Adrenal gland (tissue), 19 donors: ENCODE results near the gene COMP. TPM values are rescaled to one million over a fixed set of nuclear protein-coding genes. Genes with fewer than 3 reads are reported as not detected.

Source experiments
- DNase-seq, 7 donors: peaks; one replicate each; pipeline ENCODE4 v3.0.0-alpha.2; 2019 to 2020
- H3K27ac ChIP-seq, 5 donors: fragments of 200-600 bp; sonication (generic) in 4 of 5; 1 replicate in 3 of 5; 2 replicates in 2 of 5; pipeline versions ENCODE4 v1.5.1 to v1.8.0; 2016 to 2020; ENCODE audit warnings: mild to moderate bottlenecking in 1 of 5
- H3K27me3 ChIP-seq: fragments of 200-600 bp; 2 replicates; pipeline ENCODE4 v1.8.0; 2021
- H3K36me3 ChIP-seq, 2 donors: fragments of 200-600 bp; replicated peaks in 1 of 2; 1 replicate in 1 of 2; 2 replicates in 1 of 2; pipeline versions ENCODE4 v1.5.1 to v1.8.0; 2018 to 2022
- H3K4me1 ChIP-seq, 2 donors: fragments of 200-600 bp; replicated peaks in 1 of 2; 1 replicate in 1 of 2; 2 replicates in 1 of 2; pipeline versions ENCODE4 v1.5.1 to v1.8.0; 2018 to 2021
- H3K4me3 ChIP-seq, 4 donors: fragments of 200-600 bp; sonication (generic) in 3 of 4; one replicate each; pipeline ENCODE4 v1.5.1; 2016 to 2018
- H3K9me3 ChIP-seq, 3 donors: fragments of 200-600 bp; sonication (generic) in 1 of 3; replicated peaks in 1 of 3; 1 replicate in 2 of 3; 2 replicates in 1 of 3; pipeline versions ENCODE4 v1.5.1 to v1.8.0; 2016 to 2021
- POLR2A ChIP-seq, 2 donors: fragments of 450-650 bp; IDR thresholded peaks; one replicate each; pipeline ENCODE4 v1.6.1; 2017; ENCODE audit warnings: antibody characterized with exemption in 2 of 2, mild to moderate bottlenecking in 2 of 2, moderate library complexity in 1 of 2
- WGBS, 4 donors: extraction: QIAGEN DNeasy Blood & Tissue Kit in 2 of 4; methylation state at CpG; one replicate each; pipeline versions ENCODE4 v1.1.5 to v1.1.7; 2013 to 2017; 5-methylcytosine and 5-hydroxymethylcytosine counted together
- intact Hi-C, 2 donors: fragments of 100-400 bp; cut with DNase I; formaldehyde crosslinking; loops; one replicate each; pipeline versions ENCODE4 v1.14.1 to v1.15.0; 2022 to 2023
- long read RNA-seq, 10 donors: library from polyadenylated mRNA in 3 of 10; unstranded in 2 of 10; stranded (forward) in 1 of 10; transcript quantifications; one replicate each; pipeline ENCODE4 v2.0.0 and lab custom pipeline, GENCODE V29; 2021 to 2026
- polyA plus RNA-seq, 3 donors: library from polyadenylated mRNA; stranded (reverse); fragments of 200-250 nt in 2 of 3; fragments of 350-450 nt in 1 of 3; fragmentation: Illumina TruSeq in 1 of 3; extraction: RNeasy Lipid Tissue Mini Kit (QIAGEN cat#74804) in 1 of 3; gene quantifications; one replicate each; pipeline ENCODE4 v1.2.3, GENCODE V29; 2013 to 2014
- total RNA-seq, 9 donors: library from RNA; depleted of rRNA in 4 of 9; stranded (reverse); fragments of >200 nt in 4 of 9; fragments of 120-200 nt in 1 of 9; fragmentation: NEBNext Ultra II Directional in 1 of 9; extraction: Animal tissue kit (Norgen Biotek cat#: 25700) in 1 of 9; gene quantifications; one replicate each; pipeline versions ENCODE4 v1.1.0 to v1.2.4, GENCODE V29; 2013 to 2023
- TF ChIP-seq, protein P1 (sequence below), 6 experiments: fragments of 450-650 bp in 4 of 6; fragments of 200-600 bp in 2 of 6; sonication (generic) in 1 of 6; IDR thresholded peaks; 1 replicate in 5 of 6; 2 replicates in 1 of 6; pipeline versions ENCODE4 v1.5.1 to v1.8.0; 2016 to 2021; ENCODE audit warnings: antibody characterized with exemption in 6 of 6, mild to moderate bottlenecking in 2 of 6, moderate library complexity in 1 of 6
- donor health status: healthy with polysubstance abuse.
- donor health status: Bipolar disorder and iron deficiency.
- donor health status: DM: yes; HTN: yes; CAD: no.
- donor health status: DM: no; HTN: no; CAD: no.
- donor health status: DM: no; HTN: no; CAD: no.
- donor health status: DM: yes; HTN: yes; CAD: no.

COMP gene
- under 1 TPM in 1 of 9 donors, not detected in 8; 0.11 TPM for total RNA-seq
- polyA plus RNA-seq: under 1 TPM in 2 of 3 donors, not detected in 1; 0.16 to 0.17 TPM
- long read RNA-seq, donor 1: 0 reads
- long read RNA-seq, donor 2: 0 reads
- long read RNA-seq, donor 3: 0 reads
- long read RNA-seq, donor 4: 0 reads
- long read RNA-seq, donor 5: 0 reads
- long read RNA-seq, donor 6, partial matches to known transcripts: 0 of 1 reads
- long read RNA-seq, donor 6, other reads (novel, unspliced or antisense): 0 of 1 reads
- long read RNA-seq, donor 7: 0 reads
- long read RNA-seq, donor 8: 0 reads
- long read RNA-seq, donor 9: 0 reads
- long read RNA-seq, donor 10: 0 reads

DNA sequence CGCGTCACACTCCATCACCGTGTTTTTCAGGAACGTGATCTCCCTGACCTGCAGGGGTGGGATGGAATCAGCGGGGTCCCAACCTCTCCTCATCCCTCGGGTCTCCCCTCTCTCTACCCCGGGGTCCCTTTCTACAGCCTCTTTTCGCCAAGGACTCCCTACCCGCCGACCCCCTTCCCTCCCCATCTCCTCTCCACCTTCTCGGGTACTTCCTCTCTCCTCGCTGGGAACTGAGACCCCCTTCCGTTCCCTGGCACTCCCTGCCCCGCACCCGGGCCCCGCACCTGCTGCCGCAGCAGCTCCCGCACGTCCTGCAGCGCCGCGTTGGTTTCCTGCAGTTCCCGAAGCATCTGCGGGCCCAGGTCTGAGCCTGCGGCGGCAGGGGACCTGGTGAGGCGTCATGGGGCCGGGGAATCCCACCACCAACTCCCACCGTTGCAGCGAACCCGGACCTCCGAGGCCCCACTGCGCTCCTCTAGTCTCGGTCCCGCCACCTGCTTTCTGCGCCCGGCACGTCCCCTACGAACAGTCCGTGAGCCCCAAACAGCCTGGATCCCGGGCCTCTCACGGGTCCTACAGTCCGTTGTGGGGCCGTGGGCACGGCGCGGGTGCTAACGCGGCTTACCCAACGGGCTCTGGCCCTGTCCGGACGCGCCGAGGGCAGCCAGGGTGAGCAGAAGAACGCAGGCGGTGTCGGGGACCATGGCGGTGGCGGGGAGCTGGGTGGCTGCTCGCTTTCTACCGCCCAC is at the start of gene COMP:
COMP (minus strand) TSS at position 740 of the 749 bp plus-strand sequence; CDS start at position 704, 36 bp downstream.
- 1 to 4% (median 3%) methylated on average over 23 to 61 of the region's 61 CpGs for WGBS, 4 donors
- no peak within 1 kb of the TSS for H3K27ac ChIP-seq
- intact Hi-C loops: no loop called here
- no peaks in the 10 kb centered on the region for H3K36me3 ChIP-seq
- peak within 1 kb of the TSS in 1 of 4 donors; percentile 32 for H3K4me3 ChIP-seq
- peaks cover 3 to 13% of the 10 kb centered on the region in 2 donors for H3K4me1 ChIP-seq
- DNase-seq: no peak
- H3K9me3 ChIP-seq: no peaks in the 10 kb centered on the region
- no peak for TF ChIP-seq POLR2A (IDR thresholded peaks at IDR 0.05)
- TF ChIP-seq, protein P1, sequence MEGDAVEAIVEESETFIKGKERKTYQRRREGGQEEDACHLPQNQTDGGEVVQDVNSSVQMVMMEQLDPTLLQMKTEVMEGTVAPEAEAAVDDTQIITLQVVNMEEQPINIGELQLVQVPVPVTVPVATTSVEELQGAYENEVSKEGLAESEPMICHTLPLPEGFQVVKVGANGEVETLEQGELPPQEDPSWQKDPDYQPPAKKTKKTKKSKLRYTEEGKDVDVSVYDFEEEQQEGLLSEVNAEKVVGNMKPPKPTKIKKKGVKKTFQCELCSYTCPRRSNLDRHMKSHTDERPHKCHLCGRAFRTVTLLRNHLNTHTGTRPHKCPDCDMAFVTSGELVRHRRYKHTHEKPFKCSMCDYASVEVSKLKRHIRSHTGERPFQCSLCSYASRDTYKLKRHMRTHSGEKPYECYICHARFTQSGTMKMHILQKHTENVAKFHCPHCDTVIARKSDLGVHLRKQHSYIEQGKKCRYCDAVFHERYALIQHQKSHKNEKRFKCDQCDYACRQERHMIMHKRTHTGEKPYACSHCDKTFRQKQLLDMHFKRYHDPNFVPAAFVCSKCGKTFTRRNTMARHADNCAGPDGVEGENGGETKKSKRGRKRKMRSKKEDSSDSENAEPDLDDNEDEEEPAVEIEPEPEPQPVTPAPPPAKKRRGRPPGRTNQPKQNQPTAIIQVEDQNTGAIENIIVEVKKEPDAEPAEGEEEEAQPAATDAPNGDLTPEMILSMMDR (IDR thresholded peaks at IDR 0.05): no peak
- H3K27me3 ChIP-seq: peaks cover 59% of the 10 kb centered on the region

DNA sequence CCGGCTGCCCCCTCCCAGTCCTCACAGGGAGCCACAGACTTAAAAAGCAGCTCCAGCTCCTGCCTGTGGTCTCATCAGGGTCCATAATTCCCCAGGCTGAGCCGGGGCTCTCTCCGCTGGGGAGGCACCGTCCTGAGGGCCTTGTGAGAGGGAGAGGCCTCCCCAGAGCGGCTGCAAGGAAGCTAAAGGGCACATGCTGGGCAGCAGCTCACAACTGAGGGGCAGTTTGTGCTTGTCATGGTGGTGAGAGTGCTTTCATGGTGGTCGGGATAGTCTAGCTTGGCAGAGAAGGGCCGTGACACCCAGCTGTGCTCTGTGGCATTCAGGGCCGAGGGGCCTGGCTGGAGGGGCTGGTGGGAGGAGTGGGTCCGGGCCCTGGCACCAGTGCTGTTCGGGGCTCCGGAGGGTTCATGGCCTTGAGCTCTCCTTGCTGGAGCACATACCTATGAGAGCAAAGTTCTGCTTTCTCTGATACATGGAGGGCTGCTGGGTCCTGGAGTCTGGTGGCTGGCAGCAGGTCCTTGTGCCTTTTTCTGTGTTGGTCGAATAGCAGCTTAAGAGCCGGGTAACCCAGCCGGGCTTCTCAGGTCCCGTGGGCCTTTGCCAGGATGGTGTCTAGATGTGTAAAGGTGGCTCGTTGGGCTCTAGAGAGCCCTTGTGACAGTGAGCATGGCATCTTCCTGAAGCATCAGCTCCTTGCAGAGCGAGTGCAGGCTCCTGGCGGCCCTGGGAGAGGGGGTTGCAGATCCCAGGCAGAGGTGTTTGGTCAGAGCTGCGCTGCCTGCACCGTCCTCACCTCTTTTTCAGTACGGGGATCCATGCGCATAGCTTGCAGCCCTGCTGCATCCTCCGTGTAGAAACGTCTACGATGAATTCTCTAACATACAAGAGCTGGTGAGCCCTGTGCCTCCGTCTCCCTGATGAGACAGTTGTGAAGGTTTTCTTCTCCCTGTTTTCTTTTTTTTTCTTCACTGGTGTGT is 49.5 kb upstream of the COMP start:
- peak in 1 of 7 donors; percentile 22 for DNase-seq
- no peaks in the 10 kb centered on the region for H3K27me3 ChIP-seq
- intact Hi-C loops: loop anchor here in 1 of 2 donors (10.0 kb wide), 1 partner anchor 246 kb away; no protein-coding TSS in a partner anchor
- TF ChIP-seq, protein P1 (IDR thresholded peaks at IDR 0.05): no peak
- no peak for TF ChIP-seq POLR2A (IDR thresholded peaks at IDR 0.05)
- H3K4me1 ChIP-seq: peaks cover 30 to 72% of the 10 kb centered on the region in 2 donors
- WGBS, 4 donors: 56 to 72% (median 64%) methylated on average over 11 to 26 of the region's 26 CpGs
- no peak overlapping the region for H3K4me3 ChIP-seq
- H3K27ac ChIP-seq: peak overlapping the region in 1 of 5 donors; percentile 68
- H3K36me3 ChIP-seq: no peaks in the 10 kb centered on the region
- H3K9me3 ChIP-seq: no peaks in the 10 kb centered on the region

DNA sequence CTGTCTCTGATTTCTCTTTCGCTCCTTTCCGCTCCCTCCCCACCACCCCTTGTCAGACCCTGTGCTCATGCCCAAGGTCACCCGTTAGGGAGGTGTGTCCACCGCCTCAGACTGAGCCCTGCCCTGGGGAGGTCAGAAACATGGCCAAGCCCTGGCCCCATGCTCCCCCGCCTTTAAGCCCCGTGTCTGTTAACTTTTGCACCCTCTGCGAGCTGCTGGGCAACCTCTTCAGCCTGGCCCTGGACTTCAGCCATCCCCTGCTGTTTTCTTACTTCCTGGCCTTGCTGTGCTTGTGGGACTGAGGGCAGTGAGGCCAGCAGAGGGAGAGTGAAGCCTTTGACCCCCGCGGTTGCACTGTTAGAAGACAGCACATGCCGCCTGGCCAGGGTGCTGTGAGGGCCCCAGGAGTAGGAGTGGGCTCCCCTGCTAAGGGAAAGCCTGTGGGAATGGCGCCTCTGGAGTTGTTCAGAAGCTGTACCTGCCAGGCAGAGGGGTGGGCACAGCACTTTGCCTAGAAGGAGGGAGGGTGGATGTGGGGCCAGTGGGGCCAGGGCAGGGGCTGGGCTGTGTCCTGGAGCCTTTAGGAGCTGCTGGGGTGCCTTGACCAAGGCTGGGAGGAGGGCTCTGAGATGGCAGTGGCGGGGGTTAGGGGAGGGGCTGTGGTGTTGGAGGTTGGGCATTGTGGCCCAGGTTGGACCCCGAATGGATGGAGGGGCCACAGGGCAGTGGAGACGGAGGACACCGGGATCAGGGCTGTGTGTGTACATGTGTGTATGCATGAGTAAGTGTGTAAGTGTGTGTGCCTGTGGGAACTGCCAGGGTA is 48.6 kb upstream of the COMP start:
- TF ChIP-seq POLR2A (IDR thresholded peaks at IDR 0.05): no peak
- TF ChIP-seq, protein P1 (IDR thresholded peaks at IDR 0.05): peak in 1 of 6 experiments; percentile 0
- whole genome bisulfite sequencing, 4 donors: 36 to 56% (median 44%) methylated on average over 13 to 15 of the region's 15 CpGs
- intact Hi-C loops: loop anchor here in 1 of 2 donors (10.0 kb wide), 1 partner anchor 245 kb away; no protein-coding TSS in a partner anchor
- Histone ChIP-seq H3K27me3 (no peaks in the 10 kb centered on the region), H3K4me1 (peaks cover 34 to 75% of the 10 kb centered on the region in 2 donors), H3K4me3 (no peak overlapping the region), H3K36me3 (no peaks in the 10 kb centered on the region), H3K9me3 (no peaks in the 10 kb centered on the region), H3K27ac (peak overlapping the region in 3 of 5 donors; percentile 12 to 68 (median 36))
- DNase-seq: peak in 5 of 7 donors; percentile 49 to 66 (median 55)
